ENCODE measurements around the gene BSN. TPM values are rescaled to one million over a fixed set of nuclear protein-coding genes. Genes with fewer than 3 reads are reported as not detected.

The BSN gene
- total RNA-seq, 1 experiment from 2014 or later = 0.93 TPM

- no peaks in the 10 kb centered on the region for H3K27me3 Mint-ChIP-seq (ENCODE audit: insufficient read depth, unreplicated experiment)
- CTCF ChIA-PET = no interaction called here
- no peaks in the 10 kb centered on the region for H3K9me3 Mint-ChIP-seq (ENCODE audit: unreplicated experiment)
- BruUV-seq (replicated peaks) = no TSS peak
- no peaks in the 10 kb centered on the region for H3K4me1 ChIP-seq
- no peak for DNase-seq
- no peak overlapping the region for H3K4me3 Mint-ChIP-seq (ENCODE audit: unreplicated experiment)
- intact Hi-C loops (cut with micrococcal nuclease; ENCODE audit: unreplicated experiment) = no loop called here
- no peak overlapping the region for H3K27ac Mint-ChIP-seq (ENCODE audit: unreplicated experiment)
- no peaks in the 10 kb centered on the region for H3K4me1 Mint-ChIP-seq (ENCODE audit: low read depth, unreplicated experiment)
- no peaks in the 10 kb centered on the region for H3K36me3 Mint-ChIP-seq (ENCODE audit: insufficient read depth, unreplicated experiment)
- no peak overlapping the region for H3K4me3 ChIP-seq (ENCODE audit: low read depth, low read length)
- no peaks in the 10 kb centered on the region for H3K36me3 ChIP-seq (ENCODE audit: control insufficient read depth, insufficient read depth, low read length)
- no peaks in the 10 kb centered on the region for H3K27me3 ChIP-seq (replicated peaks; ENCODE audit: control insufficient read depth, insufficient read depth, low read length)
- TF ChIP-seq CTCF (IDR thresholded peaks at IDR 0.05; ENCODE audit: insufficient read depth in 1 of 2, low read depth in 1 of 2, low read length in 1 of 2, severe bottlenecking in 1 of 2, unreplicated experiment in 1 of 2) = no peak
- no peaks in the 10 kb centered on the region for H3K9me3 ChIP-seq
- POLR2A ChIA-PET = no interaction called here
These were observed 57.0 kb downstream of the BSN start for GRCh38 chr3:49611291-49611690.

GRCh38 chr3:49611719-49612118 is 57.4 kb downstream of the BSN start:
- ChIA-PET POLR2A (no interaction called here), CTCF (no interaction called here)
- Mint-ChIP-seq H3K4me3 (ENCODE audit: unreplicated experiment) (no peak overlapping the region), H3K9me3 (ENCODE audit: unreplicated experiment) (no peaks in the 10 kb centered on the region), H3K36me3 (ENCODE audit: insufficient read depth, unreplicated experiment) (no peaks in the 10 kb centered on the region), H3K4me1 (ENCODE audit: low read depth, unreplicated experiment) (no peaks in the 10 kb centered on the region), H3K27ac (ENCODE audit: unreplicated experiment) (no peak overlapping the region), H3K27me3 (ENCODE audit: insufficient read depth, unreplicated experiment) (no peaks in the 10 kb centered on the region)
- H3K4me1 ChIP-seq = no peaks in the 10 kb centered on the region
- H3K36me3 ChIP-seq (ENCODE audit: control insufficient read depth, insufficient read depth, low read length) = no peaks in the 10 kb centered on the region
- no peak for DNase-seq
- no peaks in the 10 kb centered on the region for H3K27me3 ChIP-seq (replicated peaks; ENCODE audit: control insufficient read depth, insufficient read depth, low read length)
- no peak for TF ChIP-seq CTCF (IDR thresholded peaks at IDR 0.05; ENCODE audit: insufficient read depth in 1 of 2, low read depth in 1 of 2, low read length in 1 of 2, severe bottlenecking in 1 of 2, unreplicated experiment in 1 of 2)
- H3K9me3 ChIP-seq = no peaks in the 10 kb centered on the region
- no peak overlapping the region for H3K4me3 ChIP-seq (ENCODE audit: low read depth, low read length)
- intact Hi-C loops (cut with micrococcal nuclease; ENCODE audit: unreplicated experiment) = no loop called here
- BruUV-seq (replicated peaks) = no TSS peak

GRCh38 chr3:49614936-49615335 is 60.7 kb downstream of the BSN start:
- Mint-ChIP-seq H3K9me3 (ENCODE audit: unreplicated experiment) (no peaks in the 10 kb centered on the region), H3K4me1 (ENCODE audit: low read depth, unreplicated experiment) (no peaks in the 10 kb centered on the region), H3K27ac (ENCODE audit: unreplicated experiment) (no peak overlapping the region), H3K27me3 (ENCODE audit: insufficient read depth, unreplicated experiment) (no peaks in the 10 kb centered on the region), H3K36me3 (ENCODE audit: insufficient read depth, unreplicated experiment) (no peaks in the 10 kb centered on the region), H3K4me3 (ENCODE audit: unreplicated experiment) (no peak overlapping the region)
- BruUV-seq (replicated peaks) = no TSS peak
- Histone ChIP-seq H3K9me3 (no peaks in the 10 kb centered on the region), H3K4me3 (ENCODE audit: low read depth, low read length) (no peak overlapping the region), H3K4me1 (no peaks in the 10 kb centered on the region), H3K36me3 (ENCODE audit: control insufficient read depth, insufficient read depth, low read length) (no peaks in the 10 kb centered on the region), H3K27me3 (replicated peaks; ENCODE audit: control insufficient read depth, insufficient read depth, low read length) (no peaks in the 10 kb centered on the region)
- no peak for TF ChIP-seq CTCF (IDR thresholded peaks at IDR 0.05; ENCODE audit: insufficient read depth in 1 of 2, low read depth in 1 of 2, low read length in 1 of 2, severe bottlenecking in 1 of 2, unreplicated experiment in 1 of 2)
- ChIA-PET CTCF (no interaction called here), POLR2A (no interaction called here)
- intact Hi-C loops (cut with micrococcal nuclease; ENCODE audit: unreplicated experiment) = no loop called here
- DNase-seq = no peak
